BLaER1 treated with 17β-estradiol and CSF1 and Interleukin-3, amounts not matched to agents 10 nM and 100 nM (cell line): ENCODE data around the gene BTN3A1.

Source experiments
- H3K27ac ChIP-seq, 11 experiments: shearing (Covaris generic); formaldehyde crosslinking; 2 replicates each; pipeline ENCODE4 v1.8.1; 2022
- H3K27me3 ChIP-seq, 11 experiments: shearing (Covaris generic); formaldehyde crosslinking; 2 replicates each; pipeline ENCODE4 v1.8.1; 2022
- H3K36me3 ChIP-seq, 11 experiments: shearing (Covaris generic); formaldehyde crosslinking; 2 replicates each; pipeline ENCODE4 v1.8.1; 2022
- H3K4me1 ChIP-seq, 10 experiments: shearing (Covaris generic); formaldehyde crosslinking; 2 replicates each; pipeline ENCODE4 v1.8.1; 2022
- H3K4me2 ChIP-seq, 11 experiments: shearing (Covaris generic); formaldehyde crosslinking; 2 replicates each; pipeline ENCODE4 v1.8.1; 2022
- H3K4me3 ChIP-seq, 10 experiments: shearing (Covaris generic); formaldehyde crosslinking; 2 replicates each; pipeline ENCODE4 v1.8.1; 2022
- H3K9ac ChIP-seq, 11 experiments: shearing (Covaris generic); formaldehyde crosslinking; 2 replicates each; pipeline ENCODE4 v1.8.1; 2022
- H3K9me3 ChIP-seq, 11 experiments: shearing (Covaris generic); formaldehyde crosslinking; replicated peaks in 1 of 11; 2 replicates each; pipeline ENCODE4 v1.8.1; 2022
- H4K20me1 ChIP-seq, 11 experiments: shearing (Covaris generic); formaldehyde crosslinking; 2 replicates each; pipeline ENCODE4 v1.8.1; 2022
- Cebpa-rat ChIP-seq, 11 experiments: shearing (Covaris generic); IDR thresholded peaks; 2 replicates each; pipeline ENCODE4 v1.8.1; 2022

Gene BTN3A1

GRCh38 chr6:26464014-26464413 is 61.9 kb downstream of the BTN3A1 start:
- H3K4me3 ChIP-seq = no peak overlapping the region
- no peak overlapping the region for H3K4me2 ChIP-seq
- peaks cover 97 to 100% (median 100%) of the 10 kb centered on the region in 11 experiments for H3K36me3 ChIP-seq
- H3K4me1 ChIP-seq = peaks cover 25 to 57% (median 31%) of the 10 kb centered on the region in 10 experiments
- no peak for TF ChIP-seq Cebpa-rat (IDR thresholded peaks at IDR 0.05)
- H4K20me1 ChIP-seq = peaks cover 0 to 56% (median 34%) of the 10 kb centered on the region in 11 experiments; a peak in 14 of 22 replicates
- H3K9me3 ChIP-seq = peaks cover 0 to 8% (median 0%) of the 10 kb centered on the region in 11 experiments; a peak in 3 of 22 replicates
- no peaks in the 10 kb centered on the region for H3K27me3 ChIP-seq
- H3K27ac ChIP-seq = no peak overlapping the region
- no peak overlapping the region for H3K9ac ChIP-seq

GRCh38 chr6:26464416-26465131 is 62.5 kb downstream of the BTN3A1 start:
- no peak overlapping the region for H3K9ac ChIP-seq
- H3K4me2 ChIP-seq = no peak overlapping the region
- H3K9me3 ChIP-seq = peaks cover 0 to 10% (median 0%) of the 10 kb centered on the region in 11 experiments; a peak in 5 of 22 replicates
- peaks cover 97 to 100% (median 99%) of the 10 kb centered on the region in 11 experiments for H3K36me3 ChIP-seq
- no peak overlapping the region for H3K4me3 ChIP-seq
- H4K20me1 ChIP-seq = peaks cover 0 to 51% (median 32%) of the 10 kb centered on the region in 11 experiments; a peak in 14 of 22 replicates
- peaks cover 19 to 52% (median 26%) of the 10 kb centered on the region in 10 experiments for H3K4me1 ChIP-seq
- H3K27ac ChIP-seq = no peak overlapping the region
- H3K27me3 ChIP-seq = no peaks in the 10 kb centered on the region
- TF ChIP-seq Cebpa-rat (IDR thresholded peaks at IDR 0.05) = no peak
